ENCODE data around the gene GMEB2.
"Not testable (repeated sequence)": the region's sequence is repeated elsewhere in the genome, so short reads cannot be mapped to it uniquely, and the experiment has no call there.

The GMEB2 gene

DNA sequence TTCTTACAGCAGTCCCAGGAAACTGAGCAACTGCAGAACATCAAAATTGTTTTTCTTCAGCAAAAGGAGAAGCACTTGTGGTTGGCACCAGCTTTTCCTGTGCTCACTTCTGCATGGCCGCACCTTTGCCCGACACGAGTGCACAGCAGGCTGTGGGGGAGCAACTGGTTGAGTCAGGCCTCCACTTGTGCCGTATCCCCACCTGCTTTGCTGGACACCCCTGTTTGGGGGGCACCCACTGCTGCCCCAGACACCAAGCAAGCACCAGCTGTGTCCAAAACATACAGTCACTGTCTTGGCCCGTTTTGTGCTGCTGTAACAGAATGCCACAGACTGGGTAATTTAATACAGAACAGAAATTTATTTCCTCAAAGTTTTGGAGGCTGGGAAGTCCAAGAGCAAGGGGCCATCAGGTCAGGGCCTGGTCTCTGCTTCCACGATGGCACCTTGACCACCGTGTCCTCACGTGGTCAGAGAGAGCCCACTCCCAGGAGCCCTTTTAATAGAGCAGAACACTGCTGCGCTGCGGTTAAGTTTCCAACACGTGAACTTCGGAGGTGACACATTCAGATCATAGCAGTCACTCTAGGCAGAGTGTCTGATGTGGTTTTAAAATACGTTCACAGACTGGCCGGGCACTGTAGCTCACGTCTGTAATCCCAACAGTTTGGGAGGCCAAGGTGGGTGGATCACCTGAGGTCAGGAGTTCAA is 8.7 kb upstream of the GMEB2 start:
- H3K4me3 ChIP-seq (replicated peaks; ENCODE audit: low read depth, low read length) = no peak overlapping the region
- DNase-seq (ENCODE audit: extremely low read depth, low read depth) = no peak
- TF ChIP-seq, protein P1, sequence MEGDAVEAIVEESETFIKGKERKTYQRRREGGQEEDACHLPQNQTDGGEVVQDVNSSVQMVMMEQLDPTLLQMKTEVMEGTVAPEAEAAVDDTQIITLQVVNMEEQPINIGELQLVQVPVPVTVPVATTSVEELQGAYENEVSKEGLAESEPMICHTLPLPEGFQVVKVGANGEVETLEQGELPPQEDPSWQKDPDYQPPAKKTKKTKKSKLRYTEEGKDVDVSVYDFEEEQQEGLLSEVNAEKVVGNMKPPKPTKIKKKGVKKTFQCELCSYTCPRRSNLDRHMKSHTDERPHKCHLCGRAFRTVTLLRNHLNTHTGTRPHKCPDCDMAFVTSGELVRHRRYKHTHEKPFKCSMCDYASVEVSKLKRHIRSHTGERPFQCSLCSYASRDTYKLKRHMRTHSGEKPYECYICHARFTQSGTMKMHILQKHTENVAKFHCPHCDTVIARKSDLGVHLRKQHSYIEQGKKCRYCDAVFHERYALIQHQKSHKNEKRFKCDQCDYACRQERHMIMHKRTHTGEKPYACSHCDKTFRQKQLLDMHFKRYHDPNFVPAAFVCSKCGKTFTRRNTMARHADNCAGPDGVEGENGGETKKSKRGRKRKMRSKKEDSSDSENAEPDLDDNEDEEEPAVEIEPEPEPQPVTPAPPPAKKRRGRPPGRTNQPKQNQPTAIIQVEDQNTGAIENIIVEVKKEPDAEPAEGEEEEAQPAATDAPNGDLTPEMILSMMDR (IDR thresholded peaks at IDR 0.05; ENCODE audit: low read depth, low read length, missing control alignments) = no peak

DNA sequence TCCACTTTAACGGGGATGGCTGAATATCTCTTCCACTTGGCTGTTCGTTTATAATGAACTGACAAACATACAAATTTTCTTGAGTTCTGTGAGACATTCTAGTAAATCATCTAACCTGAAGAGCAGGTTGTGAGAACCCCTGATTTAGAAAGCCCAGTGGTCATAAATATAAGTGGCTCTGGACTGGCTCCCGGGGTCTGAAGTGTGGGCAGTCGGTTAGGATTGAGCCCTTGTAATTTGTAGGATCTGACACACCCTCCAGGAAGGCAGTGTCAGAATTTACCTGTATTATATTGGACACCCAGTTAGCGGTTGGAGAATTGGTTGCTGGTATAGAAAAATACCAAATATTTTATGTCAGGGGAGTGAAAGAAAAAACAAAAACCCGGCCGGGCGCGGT is 6.8 kb upstream of the GMEB2 start:
- DNase-seq (ENCODE audit: extremely low read depth, low read depth) = no peak
- H3K4me3 ChIP-seq (replicated peaks; ENCODE audit: low read depth, low read length) = no peak overlapping the region
- TF ChIP-seq, protein P1 (IDR thresholded peaks at IDR 0.05; ENCODE audit: low read depth, low read length, missing control alignments) = no peak

- H3K4me3 ChIP-seq (replicated peaks; ENCODE audit: low read depth, low read length); DNase-seq (ENCODE audit: extremely low read depth, low read depth): not testable (repeated sequence)
Observed at GRCh38 chr20:63631426-63631825, 4.5 kb upstream of the GMEB2 start.

DNA sequence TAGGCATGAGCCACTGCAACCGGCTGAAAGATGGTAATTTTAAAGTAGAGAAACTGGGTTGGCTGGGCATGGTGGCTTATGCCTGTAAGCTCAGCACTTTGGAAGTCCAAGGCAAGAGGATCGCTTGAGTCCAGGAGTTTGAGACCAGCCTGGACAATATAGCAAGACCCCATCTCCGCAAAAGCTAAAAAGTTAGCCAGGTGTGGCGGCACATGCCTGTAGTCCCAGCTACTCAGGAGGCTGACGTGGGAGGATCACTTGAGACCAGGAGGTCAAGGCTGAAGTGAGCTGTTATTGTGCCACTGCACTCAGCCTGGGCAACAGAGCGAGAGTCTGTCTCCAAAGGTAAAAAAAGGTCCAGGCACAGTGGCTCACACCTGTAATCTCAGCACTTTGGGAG is 4.1 kb upstream of the GMEB2 start:
- H3K4me3 ChIP-seq (replicated peaks; ENCODE audit: low read depth, low read length); DNase-seq (ENCODE audit: extremely low read depth, low read depth): not testable (repeated sequence)

DNA sequence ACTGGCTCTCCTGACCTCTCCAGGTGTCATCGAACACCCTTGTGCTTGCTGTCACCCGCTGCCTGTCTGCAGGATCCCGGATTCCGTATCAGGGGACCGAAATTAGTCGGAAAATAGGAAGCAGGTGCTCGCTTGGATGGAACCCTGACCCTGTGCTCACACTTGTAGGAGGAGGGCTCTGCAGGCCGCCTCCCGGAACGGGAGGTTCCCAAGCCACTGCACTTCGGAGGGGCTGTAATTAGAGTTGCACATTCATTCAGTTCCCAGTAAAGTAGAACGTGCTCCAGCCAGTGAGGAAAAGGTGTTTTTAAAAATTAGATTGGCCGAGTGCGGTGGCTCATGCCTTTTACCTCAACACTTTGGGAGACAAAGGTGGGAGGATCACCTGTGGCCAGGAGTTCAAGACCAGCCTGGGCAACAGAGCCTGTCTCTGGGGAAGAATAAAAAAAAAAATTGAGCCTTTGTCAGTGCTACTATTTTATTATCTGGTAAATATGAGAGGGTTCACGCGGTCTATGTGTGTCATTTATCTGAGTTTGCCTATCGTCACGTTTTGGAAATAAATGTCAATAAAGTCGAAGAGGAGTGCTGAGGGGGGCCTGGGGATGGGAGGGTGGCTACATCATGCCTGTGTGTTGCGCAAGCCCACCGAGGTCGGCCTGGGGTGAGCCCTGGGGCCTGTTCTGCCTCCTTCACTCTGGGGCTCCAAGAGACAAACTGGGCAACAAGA is 1.5 kb upstream of the GMEB2 start:
- peak overlapping the region; percentile 96 for H3K4me3 ChIP-seq (replicated peaks; ENCODE audit: low read depth, low read length)
- TF ChIP-seq, protein P1 (IDR thresholded peaks at IDR 0.05; ENCODE audit: low read depth, low read length, missing control alignments) = no peak
- peak; percentile 59 for DNase-seq (ENCODE audit: extremely low read depth, low read depth)

GRCh38 chr20:63627751-63628245 is 897 bp upstream of the GMEB2 start:
- no peak for DNase-seq (ENCODE audit: extremely low read depth, low read depth)
- TF ChIP-seq, protein P1 (IDR thresholded peaks at IDR 0.05; ENCODE audit: low read depth, low read length, missing control alignments) = no peak
- H3K4me3 ChIP-seq (replicated peaks; ENCODE audit: low read depth, low read length) = peak overlapping the region; percentile 96

DNA sequence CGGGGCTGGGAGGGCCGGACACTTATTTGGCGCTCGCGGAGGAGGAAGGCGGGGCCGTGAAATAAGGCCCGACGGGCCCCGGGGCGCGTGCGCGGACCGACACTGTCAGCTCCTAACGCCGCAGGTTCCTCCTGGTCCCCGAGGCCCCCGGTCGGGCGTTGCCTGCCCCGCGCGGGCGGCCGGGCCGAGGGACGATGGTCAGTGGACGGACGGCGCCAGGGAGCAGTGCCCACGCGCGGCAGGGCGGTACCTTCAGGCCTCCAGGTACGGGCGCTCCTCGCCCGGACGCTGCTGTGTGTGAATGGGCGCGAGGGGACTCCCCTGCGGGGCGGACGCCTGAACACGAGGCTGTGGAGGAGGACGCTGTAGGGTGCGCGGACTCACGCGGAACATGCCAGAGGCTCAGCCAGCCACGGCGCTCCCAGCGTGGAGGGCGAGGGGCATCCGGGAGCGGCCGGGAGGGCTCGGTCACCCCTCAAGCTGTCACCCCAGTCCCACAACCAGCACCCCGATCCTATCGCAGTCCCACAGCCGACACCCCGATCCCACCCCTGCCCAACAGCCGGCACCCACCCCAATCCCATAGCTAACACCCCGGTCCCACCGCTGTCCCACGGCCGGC is 339 bp upstream of the GMEB2 start:
- DNase-seq (ENCODE audit: extremely low read depth, low read depth) = peak; percentile 59
- peak overlapping the region; percentile 96 for H3K4me3 ChIP-seq (replicated peaks; ENCODE audit: low read depth, low read length)
- TF ChIP-seq, protein P1 (IDR thresholded peaks at IDR 0.05; ENCODE audit: low read depth, low read length, missing control alignments) = no peak
